Osteoblast (primary cell): ENCODE measurements around the gene BZW2. TPM values are rescaled to one million over a fixed set of nuclear protein-coding genes. Genes with fewer than 3 reads are reported as not detected.

Source experiments
- DNase-seq: peaks from one replicate; pipeline ENCODE4 v3.0.0; 2011; ENCODE audit warnings: low spot score, mixed read lengths; ENCODE audit not compliant: insufficient read length; ENCODE audit errors: missing footprints
- H2AFZ ChIP-seq: 2 replicates; pipeline ENCODE4 v1.6.0; 2011; ENCODE audit warnings: mild to moderate bottlenecking, low read length
- H3K27ac ChIP-seq: 2 replicates; pipeline ENCODE4 v1.5.1; 2011; ENCODE audit warnings: mild to moderate bottlenecking, low read depth, low read length, moderate library complexity
- H3K27me3 ChIP-seq: 2 replicates; pipeline ENCODE4 v1.6.0; 2012; ENCODE audit warnings: mild to moderate bottlenecking, control low read depth, inconsistent platforms, low read length, moderate library complexity; ENCODE audit not compliant: insufficient read depth
- H3K36me3 ChIP-seq: 2 replicates; pipeline ENCODE4 v1.5.1; 2011; ENCODE audit warnings: mild to moderate bottlenecking, low read length, control low read depth, moderate library complexity; ENCODE audit not compliant: insufficient read depth
- H3K4me1 ChIP-seq: 2 replicates; pipeline ENCODE4 v1.5.1; 2011; ENCODE audit warnings: mild to moderate bottlenecking, low read length, control low read depth, moderate library complexity; ENCODE audit not compliant: insufficient read depth
- H3K4me2 ChIP-seq: 2 replicates; pipeline ENCODE4 v1.6.0; 2011; ENCODE audit warnings: mild to moderate bottlenecking, low read length; ENCODE audit not compliant: insufficient read depth
- H3K4me3 ChIP-seq: fragments of 200-600 bp; sonication (generic); 3 replicates; pipeline ENCODE4 v1.5.1; 2012; ENCODE audit warnings: mild to moderate bottlenecking, low read length, inconsistent platforms; ENCODE audit not compliant: insufficient read depth
- H3K79me2 ChIP-seq: 2 replicates; pipeline ENCODE4 v1.6.0; 2012; ENCODE audit warnings: mild to moderate bottlenecking, low read length, control low read depth, inconsistent platforms; ENCODE audit not compliant: insufficient read depth
- H3K9me3 ChIP-seq: 2 replicates; pipeline ENCODE4 v1.5.1; 2011; ENCODE audit warnings: low read depth, low read length, control low read depth
- H4K20me1 ChIP-seq: 2 replicates; pipeline ENCODE4 v1.6.0; 2012; ENCODE audit warnings: mild to moderate bottlenecking, low read length, control low read depth; ENCODE audit not compliant: insufficient read depth
- CTCF ChIP-seq: IDR thresholded peaks from 2 replicates; pipeline ENCODE4 v1.5.1; 2011; ENCODE audit warnings: mild to moderate bottlenecking, low read depth, low read length, moderate library complexity; ENCODE audit errors: extremely low read depth
- total RNA-seq: library from RNA; depleted of rRNA; stranded (reverse); fragments of >200 nt; gene quantifications from 2 replicates; pipeline ENCODE4 v1.2.3, GENCODE V29; 2012

The BZW2 gene
- total RNA-seq, 1 donor: 52.8 TPM

- H3K79me2 ChIP-seq: peaks cover 46% of the 10 kb centered on the region
- H3K27ac ChIP-seq: peak overlapping the region; percentile 97
- H3K27me3 ChIP-seq: no peaks in the 10 kb centered on the region
- H3K9me3 ChIP-seq: no peaks in the 10 kb centered on the region
- peak overlapping the region; percentile 69 for H3K4me2 ChIP-seq
- no peak for DNase-seq
- no peak for TF ChIP-seq CTCF
- no peak overlapping the region for H2AFZ ChIP-seq
- no peak overlapping the region for H3K4me3 ChIP-seq
- H4K20me1 ChIP-seq: no peaks in the 10 kb centered on the region
- H3K36me3 ChIP-seq: peaks cover 12% of the 10 kb centered on the region
- peaks cover 32% of the 10 kb centered on the region for H3K4me1 ChIP-seq
Observed at GRCh38 chr7:16668978-16669377, 23.0 kb downstream of the BZW2 start.

GRCh38 chr7:16669581-16669980, 23.6 kb downstream of the BZW2 start:
- Histone ChIP-seq H3K4me3 (no peak overlapping the region), H3K4me2 (peak overlapping the region; percentile 59), H3K27ac (peak overlapping the region; percentile 97)

GRCh38 chr7:16670021-16670420, 24.0 kb downstream of the BZW2 start:
- Histone ChIP-seq H3K4me2 (peak overlapping the region; percentile 59), H3K36me3 (peaks cover 18% of the 10 kb centered on the region), H3K4me1 (peaks cover 32% of the 10 kb centered on the region), H3K79me2 (peaks cover 38% of the 10 kb centered on the region), H3K27me3 (no peaks in the 10 kb centered on the region), H2AFZ (no peak overlapping the region), H3K9me3 (no peaks in the 10 kb centered on the region), H3K27ac (peak overlapping the region; percentile 97), H4K20me1 (no peaks in the 10 kb centered on the region), H3K4me3 (no peak overlapping the region)
- no peak for TF ChIP-seq CTCF
- peak; percentile 66 for DNase-seq

More at GRCh38 chr7:16669581-16669980, 23.6 kb downstream of the BZW2 start:
- no peaks in the 10 kb centered on the region for H3K27me3 ChIP-seq
- no peaks in the 10 kb centered on the region for H4K20me1 ChIP-seq
- TF ChIP-seq CTCF: no peak
- H2AFZ ChIP-seq: no peak overlapping the region
- H3K9me3 ChIP-seq: no peaks in the 10 kb centered on the region
- peaks cover 16% of the 10 kb centered on the region for H3K36me3 ChIP-seq
- H3K79me2 ChIP-seq: peaks cover 42% of the 10 kb centered on the region
- no peak for DNase-seq
- H3K4me1 ChIP-seq: peaks cover 32% of the 10 kb centered on the region

- Histone ChIP-seq H3K4me2 (no peak overlapping the region), H3K4me1 (peaks cover 32% of the 10 kb centered on the region), H3K27ac (peak overlapping the region; percentile 97), H3K9me3 (no peaks in the 10 kb centered on the region), H3K79me2 (peaks cover 40% of the 10 kb centered on the region), H4K20me1 (no peaks in the 10 kb centered on the region), H3K4me3 (no peak overlapping the region), H2AFZ (no peak overlapping the region), H3K27me3 (no peaks in the 10 kb centered on the region), H3K36me3 (peaks cover 26% of the 10 kb centered on the region)
- TF ChIP-seq CTCF: no peak
- DNase-seq: no peak
Observed at GRCh38 chr7:16670731-16671344, 24.9 kb downstream of the BZW2 start.
